Stimulated activated CD8-positive, alpha-beta memory T cell treated with anti-CD3 and anti-CD28 coated beads, Interleukin-7, amount 100 ng/mL, for 24 hours (primary cell): Measurements from ENCODE around the gene PPP2R5A.
"Not testable (repeated sequence)": the region's sequence is repeated elsewhere in the genome, so short reads cannot be mapped to it uniquely, and the experiment has no call there.

ENCODE experiments used
- DNase-seq: peaks from one replicate; pipeline ENCODE4 v3.0.0-alpha.2; 2020; ENCODE audit warnings: low read depth

PPP2R5A gene

GRCh38 chr1:212355230-212355969 is 70.2 kb downstream of the PPP2R5A start:
- no peak for DNase-seq

GRCh38 chr1:212359794-212360479 is 74.7 kb downstream of the PPP2R5A start:
- DNase-seq: no peak

GRCh38 chr1:212364985-212365384 is 79.8 kb downstream of the PPP2R5A start:
- no peak for DNase-seq

GRCh38 chr1:212366901-212367300 is 81.7 kb downstream of the PPP2R5A start:
- no peak for DNase-seq

GRCh38 chr1:212367474-212368072 is 82.4 kb downstream of the PPP2R5A start:
- DNase-seq: no peak

GRCh38 chr1:212368073-212368484 is 82.9 kb downstream of the PPP2R5A start:
- DNase-seq: no peak

- DNase-seq: no peak
Observed at GRCh38 chr1:212375986-212376385, 90.8 kb downstream of the PPP2R5A start.

GRCh38 chr1:212377644-212378043 is 92.4 kb downstream of the PPP2R5A start:
- no peak for DNase-seq

- no peak for DNase-seq
Observed at GRCh38 chr1:212379366-212379765, 94.2 kb downstream of the PPP2R5A start.

- no peak for DNase-seq
Observed at GRCh38 chr1:212381397-212382035, 96.3 kb downstream of the PPP2R5A start.

GRCh38 chr1:212386029-212386428 is 100.8 kb downstream of the PPP2R5A start:
- no peak for DNase-seq

- no peak for DNase-seq
Observed at GRCh38 chr1:212388985-212389716, 103.9 kb downstream of the PPP2R5A start.

GRCh38 chr1:212395678-212396437 is 110.6 kb downstream of the PPP2R5A start:
- DNase-seq: not testable (repeated sequence)

- DNase-seq: no peak
Observed at GRCh38 chr1:212396638-212397037, 111.4 kb downstream of the PPP2R5A start.

GRCh38 chr1:212397171-212397570 is 112.0 kb downstream of the PPP2R5A start:
- DNase-seq: no peak

GRCh38 chr1:212401042-212401441 is 115.8 kb downstream of the PPP2R5A start:
- DNase-seq: no peak

GRCh38 chr1:212401838-212402582 is 116.8 kb downstream of the PPP2R5A start:
- DNase-seq: no peak

GRCh38 chr1:212402666-212403321 is 117.6 kb downstream of the PPP2R5A start:
- DNase-seq: no peak

- no peak for DNase-seq
Observed at GRCh38 chr1:212410231-212410820, 125.1 kb downstream of the PPP2R5A start.
